ENCODE measurements around the gene SH2D1B. TPM values are rescaled to one million over a fixed set of nuclear protein-coding genes. Genes with fewer than 3 reads are reported as not detected.

SH2D1B gene
- total RNA-seq, 1 donor from 2014 or later: not detected

GRCh38 chr1:162398999-162399580, 12.8 kb downstream of the SH2D1B start:
- no peak for DNase-seq (ENCODE audit: low read depth in 2 of 2)

GRCh38 chr1:162397943-162398560, 13.9 kb downstream of the SH2D1B start:
- DNase-seq (ENCODE audit: low read depth in 2 of 2): no peak

- DNase-seq (ENCODE audit: low read depth in 2 of 2): no peak
Measured at GRCh38 chr1:162397039-162397448, 14.9 kb downstream of the SH2D1B start.

- DNase-seq (ENCODE audit: low read depth in 2 of 2): no peak
Measured at GRCh38 chr1:162396201-162396906, 15.6 kb downstream of the SH2D1B start.

GRCh38 chr1:162391790-162392563, 20.0 kb downstream of the SH2D1B start:
- peak; percentile 50 to 69 for DNase-seq (ENCODE audit: low read depth in 2 of 2)

- no peak for DNase-seq (ENCODE audit: low read depth in 2 of 2)
Measured at GRCh38 chr1:162390396-162391185, 21.3 kb downstream of the SH2D1B start.

GRCh38 chr1:162389971-162390370, 22.0 kb downstream of the SH2D1B start:
- DNase-seq (ENCODE audit: low read depth in 2 of 2): no peak

GRCh38 chr1:162389021-162389818, 22.7 kb downstream of the SH2D1B start:
- DNase-seq (ENCODE audit: low read depth in 2 of 2): no peak

GRCh38 chr1:162388615-162389014, 23.3 kb downstream of the SH2D1B start:
- DNase-seq (ENCODE audit: low read depth in 2 of 2): no peak

GRCh38 chr1:162388083-162388594, 23.8 kb downstream of the SH2D1B start:
- DNase-seq (ENCODE audit: low read depth in 2 of 2): no peak

GRCh38 chr1:162387226-162388082, 24.5 kb downstream of the SH2D1B start:
- DNase-seq (ENCODE audit: low read depth in 2 of 2): peak in 1 of 2 donors; percentile 12

GRCh38 chr1:162386292-162387225, 25.4 kb downstream of the SH2D1B start:
- DNase-seq (ENCODE audit: low read depth in 2 of 2): no peak

- DNase-seq (ENCODE audit: low read depth in 2 of 2): no peak
Measured at GRCh38 chr1:162385702-162386101, 26.2 kb downstream of the SH2D1B start.

- no peak for DNase-seq (ENCODE audit: low read depth in 2 of 2)
Measured at GRCh38 chr1:162385280-162385623, 26.7 kb downstream of the SH2D1B start.

GRCh38 chr1:162384601-162385279, 27.2 kb downstream of the SH2D1B start:
- DNase-seq (ENCODE audit: low read depth in 2 of 2): no peak

- DNase-seq (ENCODE audit: low read depth in 2 of 2): no peak
Measured at GRCh38 chr1:162384116-162384515, 27.8 kb downstream of the SH2D1B start.

GRCh38 chr1:162383516-162383915, 28.4 kb downstream of the SH2D1B start:
- no peak for DNase-seq (ENCODE audit: low read depth in 2 of 2)

- DNase-seq (ENCODE audit: low read depth in 2 of 2): no peak
Measured at GRCh38 chr1:162383091-162383490, 28.8 kb downstream of the SH2D1B start.

Measured in lung microvascular endothelial cell (primary cell).